HG03565 (cell line): Measurements from ENCODE around the gene NAGPA.
"Not testable (repeated sequence)": the region's sequence is repeated elsewhere in the genome, so short reads cannot be mapped to it uniquely, and the experiment has no call there.

Experiments
- ATAC-seq: cut with Tn5 transposase; IDR thresholded peaks from one replicate; pipeline ENCODE4 v1.9.1; 2021; ENCODE audit warnings: mild to moderate bottlenecking, moderate library complexity; ENCODE audit not compliant: unreplicated experiment

NAGPA gene

DNA sequence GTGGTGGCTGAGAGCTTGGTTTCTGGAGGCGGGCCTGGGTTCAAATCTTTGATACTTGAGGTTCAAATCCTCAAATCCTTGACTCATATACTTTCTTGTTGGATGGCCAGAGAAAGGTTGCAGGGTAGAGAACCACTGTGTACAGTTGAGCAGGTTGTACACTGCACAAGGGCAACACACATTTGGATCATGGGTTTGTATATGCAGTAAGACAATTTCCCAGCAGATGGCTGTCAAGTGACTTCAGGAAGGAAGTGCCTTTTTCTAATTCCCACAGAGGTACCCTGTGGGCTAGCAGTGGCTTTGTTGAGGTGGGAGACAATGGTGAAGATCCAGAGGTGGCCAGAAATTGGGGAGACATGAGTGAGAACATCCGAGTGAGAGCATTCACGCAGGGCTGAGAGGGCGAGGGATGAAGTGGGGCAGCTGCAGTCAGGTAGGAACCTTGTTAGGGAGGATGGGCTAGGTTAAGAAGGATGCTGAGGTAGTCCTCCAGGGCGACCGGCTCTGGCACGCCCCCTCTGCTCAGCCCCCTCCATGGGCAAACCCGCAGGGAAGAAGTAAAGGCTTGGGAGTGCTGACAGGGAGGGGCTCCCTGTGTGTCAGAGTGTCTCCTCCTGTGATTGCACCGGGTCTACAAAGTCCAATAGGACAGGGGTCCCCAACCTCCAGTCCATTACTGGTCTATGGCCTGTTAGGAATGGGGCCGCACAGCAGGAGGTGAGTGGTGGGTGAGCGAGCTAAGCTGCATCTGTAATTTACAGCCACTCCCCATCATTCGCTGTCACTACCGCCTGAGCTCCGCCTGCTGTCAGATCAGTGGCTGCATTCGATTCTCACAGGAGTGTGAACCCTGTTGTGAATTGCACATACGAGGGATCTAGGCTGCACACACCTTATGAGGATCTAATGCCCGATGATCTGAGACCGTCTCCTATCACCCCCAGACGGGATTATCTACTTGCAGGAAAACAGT, 29.3 kb upstream of the NAGPA start:
- ATAC-seq = no peak

DNA sequence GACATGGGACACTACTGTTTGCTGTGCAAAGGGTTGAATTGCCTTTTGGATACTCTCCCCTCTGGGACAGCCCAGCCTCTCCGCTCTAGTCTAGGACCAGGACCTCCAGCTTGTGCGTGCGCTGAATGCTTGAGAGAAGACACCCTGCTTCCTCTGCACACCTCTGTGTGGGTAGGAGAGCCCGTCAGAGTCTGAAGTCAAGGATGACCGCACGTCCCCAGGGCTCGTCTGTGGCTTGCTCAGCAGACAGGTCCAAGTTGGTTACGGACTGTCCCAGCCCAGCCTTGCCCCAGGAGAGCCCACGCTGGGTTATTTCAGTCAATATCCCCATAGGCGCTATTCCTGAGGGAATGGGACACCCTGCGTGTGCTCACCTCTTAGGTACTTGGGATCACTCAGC, 28.3 kb upstream of the NAGPA start:
- peak; percentile 85 for ATAC-seq

DNA sequence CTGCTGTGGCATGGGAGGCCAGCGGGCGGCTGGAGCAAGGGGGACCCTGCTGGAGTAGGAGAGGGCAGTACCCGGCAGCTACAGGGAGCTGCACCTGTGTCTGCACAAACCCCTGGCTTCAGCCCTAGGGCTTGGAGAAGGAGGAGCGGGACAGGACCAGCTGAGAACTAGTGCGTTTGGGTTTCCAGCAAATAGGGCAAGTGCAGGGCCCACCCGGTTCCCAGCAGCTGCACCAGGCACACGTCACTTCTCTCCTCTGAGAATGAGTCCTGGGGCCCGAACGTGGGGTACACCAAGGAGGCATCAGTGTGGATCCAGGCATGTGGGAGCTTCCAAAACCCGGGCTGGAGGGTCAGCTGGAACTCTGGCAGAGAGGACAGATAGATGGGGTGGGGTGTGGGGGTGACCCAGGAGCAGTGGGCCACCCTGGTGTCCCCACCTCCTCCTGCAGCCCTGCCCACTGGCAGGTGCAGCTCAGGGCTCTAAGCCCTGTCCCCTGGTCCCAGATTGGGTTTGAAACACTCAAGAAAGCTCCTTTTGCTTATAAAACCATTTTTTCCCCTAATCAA, 26.4 kb upstream of the NAGPA start:
- ATAC-seq = no peak

DNA sequence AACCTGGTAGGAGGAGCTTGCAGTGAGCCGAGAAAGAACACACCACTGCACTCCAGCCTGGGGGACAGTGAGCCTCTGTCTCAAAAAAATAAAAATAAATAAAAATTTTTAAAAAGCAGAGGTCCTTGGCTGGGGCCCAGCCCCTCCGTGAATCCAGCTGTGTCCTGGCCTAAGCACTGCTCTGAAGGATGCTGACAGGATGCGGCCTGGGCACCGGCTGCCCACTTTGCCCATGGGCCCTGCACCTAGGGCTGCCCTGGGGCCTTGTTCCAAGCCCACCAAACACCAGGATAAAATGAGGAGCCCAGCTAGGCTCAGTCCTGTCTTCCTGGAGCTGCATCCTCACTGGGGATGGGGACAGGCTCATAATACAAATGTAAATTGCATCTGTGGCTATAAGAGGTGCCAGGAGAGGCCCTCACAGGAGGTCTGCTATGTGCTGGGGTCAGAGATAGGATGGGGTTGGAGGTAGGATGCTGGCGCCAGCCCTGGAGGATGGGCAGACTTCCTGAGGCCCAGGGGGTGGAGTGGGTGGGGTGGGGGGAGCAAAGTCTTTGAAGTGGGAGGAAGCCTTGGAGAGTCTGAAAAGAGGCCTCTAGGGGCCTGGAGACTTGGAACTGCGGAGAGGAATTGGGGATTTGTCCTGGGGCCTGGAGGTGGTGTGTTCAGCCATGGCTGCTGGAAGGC, 25.8 kb upstream of the NAGPA start:
- no peak for ATAC-seq

DNA sequence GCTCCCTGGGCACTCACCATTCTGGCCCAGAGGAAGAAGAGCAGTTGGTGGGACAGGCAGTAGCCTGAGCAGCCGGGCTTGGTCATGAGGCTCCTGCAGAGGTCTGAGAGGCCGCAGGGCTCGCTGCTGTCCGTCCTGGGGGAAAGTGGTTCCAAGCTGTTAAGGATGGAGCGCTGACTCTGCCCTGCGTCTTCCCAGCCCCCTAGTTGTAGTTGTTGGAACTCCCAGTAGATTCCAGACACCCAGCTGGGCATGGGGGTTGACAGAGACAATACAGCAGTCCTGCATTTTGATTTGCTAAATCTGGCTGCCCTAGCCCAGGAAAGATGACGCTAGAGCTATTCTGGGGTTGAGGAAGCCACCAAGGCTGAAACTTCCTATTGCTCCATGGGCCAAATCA, 24.7 kb upstream of the NAGPA start:
- ATAC-seq = no peak

DNA sequence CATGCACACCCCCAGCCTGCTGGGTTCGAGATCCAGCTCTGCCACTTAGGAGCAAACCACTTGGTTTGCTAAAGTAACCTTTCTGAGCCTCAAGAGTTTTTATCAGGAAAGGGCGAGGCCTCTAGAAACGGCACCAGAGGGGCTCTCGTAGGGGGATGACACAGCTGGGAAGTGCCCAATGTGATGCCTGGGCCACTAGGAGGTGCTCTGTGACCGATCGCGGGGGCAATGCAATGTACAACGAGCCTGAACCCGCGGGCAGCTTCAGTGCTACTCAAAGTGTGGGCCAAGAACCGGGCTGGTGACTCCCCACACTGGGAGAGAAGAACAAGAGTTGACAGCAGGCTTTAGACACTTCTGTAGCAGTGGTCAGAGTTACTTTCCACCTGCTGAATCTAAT, 22.6 kb upstream of the NAGPA start:
- ATAC-seq = peak; percentile 40

DNA sequence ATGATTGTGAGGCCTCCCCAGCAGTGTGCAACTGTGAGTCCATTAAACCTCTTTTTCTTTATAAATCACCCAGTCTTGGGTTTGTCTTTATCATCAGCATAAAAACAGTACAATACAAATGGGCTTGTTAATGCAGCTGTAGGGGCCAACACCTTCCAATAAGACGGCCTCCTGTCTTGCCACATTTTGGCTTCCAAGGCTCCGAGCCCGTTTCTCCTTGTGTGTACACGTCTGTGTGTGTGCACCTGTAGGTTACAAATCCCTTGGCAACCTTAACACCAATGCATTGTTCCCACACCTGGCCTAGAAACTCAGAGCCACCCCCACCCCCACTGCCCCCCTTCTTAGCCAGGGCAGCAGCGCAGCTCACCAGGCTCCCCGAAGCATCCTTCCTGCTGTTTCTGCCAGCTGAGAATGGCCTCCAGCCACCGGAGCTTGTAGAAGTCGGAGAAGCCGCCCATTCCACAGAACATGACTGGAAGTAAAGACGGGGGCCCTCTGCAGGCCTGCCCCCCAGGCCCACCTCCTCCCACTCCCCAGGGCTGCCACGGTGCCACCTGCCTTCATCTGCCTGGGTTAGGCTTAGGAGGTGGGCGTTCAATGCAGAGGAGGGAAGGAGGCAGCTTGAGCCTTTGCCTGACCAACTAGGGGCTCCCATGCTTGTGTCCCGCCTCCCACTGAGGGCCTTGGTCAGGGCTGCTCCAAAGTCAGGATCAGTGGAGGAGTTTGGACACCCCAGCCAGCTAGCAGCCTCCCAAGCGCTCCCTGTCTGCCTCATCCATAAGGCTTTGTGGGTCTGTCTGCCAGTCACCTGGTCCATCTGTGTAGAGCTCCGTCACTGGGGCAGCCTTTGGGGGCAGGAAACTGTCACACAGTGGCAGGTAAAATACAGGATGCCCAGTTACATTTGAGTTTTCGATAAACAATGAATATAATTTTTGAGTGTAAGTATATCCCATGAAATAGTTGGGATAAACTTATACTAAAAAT, 21.4 kb upstream of the NAGPA start:
- no peak for ATAC-seq

DNA sequence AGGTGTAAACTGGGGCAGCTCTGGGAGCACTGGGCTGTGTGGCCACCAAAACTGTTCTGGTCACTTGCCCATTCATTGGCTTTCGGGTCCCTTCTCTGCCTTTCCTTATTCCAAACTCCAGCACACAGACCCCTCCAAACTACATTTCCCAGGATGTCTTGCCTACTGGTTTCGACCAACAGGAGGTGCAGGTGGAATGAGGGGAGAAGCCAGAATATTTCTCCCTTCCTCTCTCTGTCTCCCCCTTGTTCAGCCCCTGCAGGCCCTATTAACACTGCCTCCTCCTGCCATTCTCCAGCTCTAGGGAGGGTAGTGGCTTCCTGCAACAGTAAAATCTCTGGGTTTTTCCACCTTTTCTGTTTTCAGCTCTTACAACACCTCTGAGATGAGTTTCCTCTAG, 13.2 kb upstream of the NAGPA start:
- no peak for ATAC-seq

DNA sequence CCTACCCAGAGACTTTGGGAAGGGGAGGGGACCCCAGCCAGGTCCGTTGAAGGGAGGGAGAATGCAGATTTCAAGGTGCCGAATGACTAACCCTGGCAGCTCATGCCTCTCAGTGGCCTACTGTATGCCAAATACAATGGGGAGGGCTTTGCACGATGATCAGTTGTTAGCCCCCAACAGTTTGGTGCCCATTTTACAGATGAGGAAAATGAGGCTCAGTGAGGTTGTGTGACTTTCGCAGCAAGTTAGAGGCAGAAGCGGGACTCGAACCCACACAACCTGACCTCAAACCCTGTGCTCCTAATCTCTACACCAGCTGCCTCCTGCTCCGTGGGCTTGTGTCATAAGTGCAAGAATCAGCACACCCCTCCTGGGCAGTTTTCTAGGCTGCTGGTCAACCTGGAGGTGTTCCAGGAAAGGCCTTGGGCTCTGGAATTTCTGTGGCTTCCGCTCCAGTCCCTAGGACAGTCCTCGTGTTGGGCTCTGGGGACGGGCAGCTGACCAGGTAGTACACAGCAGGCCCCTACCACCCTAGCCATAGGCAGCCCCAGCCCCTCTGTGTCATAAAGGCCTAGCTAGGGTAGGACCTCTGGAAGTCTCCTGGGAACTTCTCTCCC, 11.9 kb upstream of the NAGPA start:
- ATAC-seq = no peak

DNA sequence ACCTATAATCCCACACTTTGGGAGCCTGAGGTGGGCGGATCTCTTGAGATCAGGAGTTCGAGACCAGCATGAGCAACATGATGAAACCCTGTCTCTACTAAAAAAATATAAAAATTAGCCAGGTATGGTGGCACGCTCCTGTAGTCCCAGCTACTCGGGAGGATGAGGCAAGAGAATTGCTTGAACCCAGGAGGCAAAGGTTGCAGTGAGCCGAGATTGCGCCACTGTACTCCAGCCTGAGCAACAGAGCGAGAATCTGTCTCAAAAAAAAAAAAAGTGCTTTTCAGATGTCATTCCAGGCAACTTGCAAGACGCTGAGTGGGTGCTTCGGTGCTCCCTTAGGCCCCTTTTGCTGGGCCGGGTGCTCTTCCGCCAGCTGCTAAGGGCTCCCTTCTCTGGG, 10.8 kb upstream of the NAGPA start:
- ATAC-seq = not testable (repeated sequence)

DNA sequence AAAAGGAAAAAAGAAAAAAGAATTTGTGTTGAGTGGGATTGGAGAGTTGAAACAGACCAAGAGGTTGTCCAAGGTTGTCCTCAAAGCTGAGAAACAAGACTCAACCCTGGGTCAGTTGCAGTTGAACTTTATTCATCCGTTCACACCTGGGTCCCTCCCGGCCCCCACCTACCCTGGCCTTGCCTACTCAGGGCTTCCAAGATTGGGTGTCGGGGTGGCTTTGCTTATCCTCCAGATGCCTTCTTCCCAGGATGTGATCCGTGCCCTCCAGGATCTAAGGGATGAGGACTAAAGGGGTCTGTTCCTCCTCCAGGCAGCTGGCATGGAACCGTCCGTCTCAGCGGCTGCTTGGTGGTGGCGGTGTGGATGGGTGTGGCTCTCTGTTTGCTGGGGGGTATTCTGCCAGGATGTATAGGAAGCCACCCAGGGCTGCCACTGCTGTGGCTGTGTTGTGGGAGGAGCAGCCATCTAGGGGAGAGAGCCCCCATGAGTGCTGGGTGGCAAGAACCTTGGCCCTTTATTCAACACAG, 10.3 kb upstream of the NAGPA start:
- no peak for ATAC-seq

DNA sequence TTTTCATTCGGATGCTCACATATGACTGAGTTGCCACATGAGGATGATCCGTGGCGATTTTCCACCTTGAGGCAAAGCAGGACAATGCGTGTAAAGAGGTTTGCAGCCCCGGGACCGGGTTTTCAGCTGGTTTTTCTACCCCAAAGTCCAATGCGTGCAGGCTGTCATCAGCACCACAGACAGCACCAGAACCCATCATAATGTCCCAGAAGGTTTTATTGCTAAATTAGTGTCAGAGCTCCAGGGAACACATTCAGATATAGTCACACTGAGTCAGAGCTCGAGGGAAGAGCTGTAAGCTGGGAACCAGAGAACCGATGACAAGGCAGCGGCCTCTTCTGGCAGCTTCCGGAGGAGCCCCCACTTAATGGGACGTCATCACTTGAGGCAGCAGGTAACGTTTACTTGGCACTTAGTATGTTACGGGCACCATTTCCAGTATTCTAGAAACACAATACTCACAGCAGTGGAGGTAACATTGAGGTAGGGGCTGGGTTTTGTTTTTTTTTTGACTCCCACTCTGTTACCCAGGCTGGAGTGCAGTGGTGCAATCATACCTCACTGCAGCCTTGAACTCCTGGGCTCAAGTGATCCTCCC, 8.9 kb upstream of the NAGPA start:
- no peak for ATAC-seq

DNA sequence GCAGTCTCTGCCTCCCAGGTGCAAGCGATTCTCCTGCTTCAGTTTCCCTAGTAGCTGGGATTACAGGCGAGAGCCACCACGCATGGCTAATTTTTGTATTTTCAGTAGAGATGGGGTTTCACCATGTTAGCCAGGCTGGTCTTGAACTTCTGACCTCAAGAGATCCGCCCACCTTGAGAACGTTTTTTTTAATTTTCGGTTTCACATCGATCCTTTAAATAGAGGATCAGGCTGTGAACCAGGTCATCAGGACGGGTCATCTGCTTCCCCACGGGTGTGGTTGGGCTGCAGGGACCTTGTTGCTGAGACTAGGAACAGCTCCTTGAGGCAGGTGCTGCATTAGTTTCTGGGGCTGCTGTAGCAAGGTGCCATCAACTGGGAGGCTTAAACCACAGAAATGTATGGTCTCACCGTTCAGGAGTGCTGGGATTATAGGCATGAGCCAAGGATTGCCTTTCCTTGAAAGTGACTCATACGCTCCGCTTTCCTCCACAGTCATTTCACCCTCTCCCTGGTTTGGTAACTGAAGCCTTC, 7.9 kb upstream of the NAGPA start:
- ATAC-seq = no peak

DNA sequence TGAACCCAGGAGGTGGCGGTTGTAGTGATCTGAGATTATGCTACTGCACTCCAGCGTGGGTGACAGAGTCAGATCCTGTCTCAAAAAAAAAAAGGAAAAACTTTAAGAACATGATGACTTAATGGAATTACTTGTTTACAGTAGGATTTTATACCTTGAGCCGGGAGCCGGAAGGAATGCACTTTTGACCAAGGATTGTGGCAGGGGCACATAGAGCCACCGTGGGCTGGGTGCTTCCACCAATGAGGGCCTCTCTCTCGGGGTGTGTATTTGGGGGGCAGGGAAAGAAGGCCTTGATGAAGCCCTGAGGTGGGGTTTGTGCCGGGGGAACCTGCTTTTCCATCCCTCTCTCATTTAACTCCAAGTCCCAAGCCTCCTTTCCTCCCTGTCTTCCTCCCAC, 6.7 kb upstream of the NAGPA start:
- ATAC-seq = no peak

DNA sequence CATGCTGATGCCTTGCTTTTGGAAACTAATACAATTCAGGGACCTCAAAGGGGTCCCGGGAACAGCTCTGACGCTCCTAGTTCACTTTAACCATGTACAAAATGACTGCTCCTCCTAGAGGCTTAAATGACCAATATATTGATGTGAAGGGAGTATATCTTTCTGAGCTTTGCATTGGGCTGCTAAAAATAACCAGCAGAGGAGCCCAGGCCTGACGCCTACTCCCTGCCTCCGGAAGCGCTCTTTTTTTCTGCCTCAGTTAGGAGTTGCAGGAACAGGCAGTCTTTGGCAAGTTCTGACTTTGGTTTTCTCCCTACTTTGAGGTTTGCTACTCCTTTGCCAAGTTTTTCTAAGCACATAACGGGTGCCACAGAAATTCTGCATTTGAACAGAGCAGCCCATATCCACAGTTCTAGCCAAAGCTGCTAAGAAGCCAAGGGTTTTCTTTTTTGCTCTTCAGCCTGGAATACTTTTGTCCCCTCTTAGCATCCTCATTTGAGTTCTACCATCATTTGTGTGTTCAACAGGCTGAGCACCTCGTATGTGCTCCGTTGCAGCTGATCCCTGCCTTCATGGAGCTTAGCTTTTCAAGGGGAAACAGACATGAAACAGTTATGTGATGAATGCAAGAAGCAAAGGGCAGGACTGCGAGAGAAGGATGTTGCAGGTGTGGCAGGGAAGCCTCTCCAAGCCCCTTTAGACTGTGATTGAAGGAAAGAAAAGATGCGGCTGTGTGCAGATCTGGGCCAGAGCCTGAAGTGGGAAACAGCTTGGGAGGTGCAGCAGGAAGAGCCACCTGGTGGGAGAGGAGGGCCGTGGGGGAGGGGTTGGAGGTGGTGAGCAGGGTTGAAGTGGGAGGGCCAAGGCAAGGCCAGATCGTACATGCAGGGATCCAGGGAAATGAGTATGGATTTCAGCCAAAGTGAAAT, 2.8 kb upstream of the NAGPA start:
- no peak for ATAC-seq

DNA sequence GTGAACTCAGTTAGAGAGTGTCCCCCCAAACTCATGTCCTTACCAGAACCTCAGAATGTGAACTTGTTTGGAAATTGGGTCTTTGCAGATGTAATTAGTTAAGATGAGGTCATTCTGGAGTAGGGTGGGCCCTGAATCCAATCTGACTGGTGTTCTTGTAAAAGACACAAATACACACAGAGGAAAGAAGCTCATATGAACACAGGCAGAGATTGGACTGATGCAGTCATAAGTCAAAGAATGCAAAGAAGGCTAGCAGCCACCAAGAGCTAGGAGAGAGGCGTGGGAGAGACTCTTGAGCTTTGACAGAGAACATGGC, 2.1 kb upstream of the NAGPA start:
- ATAC-seq = no peak

DNA sequence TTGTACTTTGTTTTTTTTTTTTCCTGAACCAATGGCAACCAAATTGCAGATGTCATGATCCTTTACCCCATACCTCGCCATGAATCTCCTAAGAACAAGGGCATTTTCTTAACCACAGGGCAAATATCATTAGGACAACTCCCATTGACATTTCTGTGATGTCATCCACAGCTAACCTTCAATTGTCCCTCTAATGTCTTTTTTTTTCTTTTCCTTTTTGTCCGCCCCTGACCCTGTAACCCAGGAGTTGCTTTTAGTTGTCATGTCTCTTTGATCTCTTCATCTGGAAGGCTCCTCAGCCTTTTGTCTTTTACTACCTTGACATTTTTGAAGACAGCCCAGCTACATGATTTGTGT, 410 bp upstream of the NAGPA start:
- no peak for ATAC-seq

DNA sequence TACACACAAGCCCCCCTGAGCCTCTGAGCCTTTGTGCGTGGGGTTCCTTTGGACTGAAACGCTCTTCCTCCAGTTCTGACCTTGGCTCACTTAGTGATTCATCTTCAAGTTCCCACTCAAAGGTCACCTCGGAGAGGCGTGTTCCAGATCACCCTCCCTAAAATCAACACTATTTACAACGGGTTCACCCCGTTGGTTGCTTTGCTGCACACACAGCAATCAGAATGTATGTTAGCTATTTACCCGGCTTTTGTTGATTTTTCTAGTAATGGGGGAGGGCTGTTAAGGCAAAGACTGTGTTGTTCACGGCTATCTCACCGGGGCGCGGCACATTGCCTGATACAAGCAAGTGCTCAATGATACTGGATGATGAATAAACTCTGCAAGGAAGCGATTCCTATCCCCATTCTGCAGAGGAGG, 977 bp downstream of the NAGPA start:
- no peak for ATAC-seq

DNA sequence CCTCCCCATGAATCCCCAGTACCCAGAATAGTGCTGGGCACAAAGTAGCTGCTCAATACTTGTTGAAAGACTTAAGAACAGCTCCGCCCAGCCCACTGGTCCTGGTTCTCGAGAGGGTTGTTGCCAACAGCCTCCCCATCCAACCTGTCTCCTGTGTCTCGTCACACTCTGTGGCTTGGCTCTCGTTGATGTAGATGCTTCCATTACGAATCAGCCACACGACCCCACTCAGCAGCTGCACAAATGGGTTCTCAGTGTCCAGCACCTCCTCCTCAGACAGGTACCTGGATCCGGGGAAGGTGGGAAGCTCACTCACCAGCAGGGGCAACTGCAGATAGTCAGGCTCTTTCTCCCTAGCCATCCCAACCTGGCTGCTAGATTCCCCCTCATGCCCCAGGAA, 2.1 kb downstream of the NAGPA start:
- no peak for ATAC-seq
